Renal cortical epithelial cell (primary cell): ENCODE results near the gene NECTIN1. TPM values are rescaled to one million over a fixed set of nuclear protein-coding genes. Genes with fewer than 3 reads are reported as not detected.

Experiments used
- DNase-seq: peaks from one replicate; pipeline ENCODE4 v3.0.0-alpha.2; 2011; ENCODE audit warnings: low read depth
- total RNA-seq: library from RNA; depleted of rRNA; stranded (reverse); fragments of >200 nt; gene quantifications from 2 replicates; pipeline ENCODE4 v1.2.3, GENCODE V29; 2014

Gene NECTIN1
- total RNA-seq, 1 donor from 2014 or later = 4.7 TPM

DNA sequence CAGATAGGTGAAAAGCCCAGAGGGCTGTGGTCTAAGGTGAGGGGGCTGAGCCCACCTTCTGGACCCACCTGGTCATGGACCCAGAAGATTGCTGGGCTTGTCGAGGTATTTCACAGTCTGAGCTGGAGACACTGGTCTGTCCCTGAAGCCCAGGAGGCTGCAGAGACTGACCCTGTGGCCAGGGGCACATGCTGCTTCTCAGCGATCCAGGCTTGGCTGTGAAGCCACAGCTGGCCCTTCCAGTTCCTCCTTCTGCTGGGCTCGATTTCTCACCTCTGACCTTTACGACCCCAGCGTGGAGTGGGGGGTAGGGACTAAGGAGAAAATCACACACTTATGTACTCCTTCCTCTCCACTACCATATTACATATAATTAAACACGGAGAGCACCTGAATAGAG lies 88.5 kb downstream of the NECTIN1 start:
- DNase-seq = no peak

DNA sequence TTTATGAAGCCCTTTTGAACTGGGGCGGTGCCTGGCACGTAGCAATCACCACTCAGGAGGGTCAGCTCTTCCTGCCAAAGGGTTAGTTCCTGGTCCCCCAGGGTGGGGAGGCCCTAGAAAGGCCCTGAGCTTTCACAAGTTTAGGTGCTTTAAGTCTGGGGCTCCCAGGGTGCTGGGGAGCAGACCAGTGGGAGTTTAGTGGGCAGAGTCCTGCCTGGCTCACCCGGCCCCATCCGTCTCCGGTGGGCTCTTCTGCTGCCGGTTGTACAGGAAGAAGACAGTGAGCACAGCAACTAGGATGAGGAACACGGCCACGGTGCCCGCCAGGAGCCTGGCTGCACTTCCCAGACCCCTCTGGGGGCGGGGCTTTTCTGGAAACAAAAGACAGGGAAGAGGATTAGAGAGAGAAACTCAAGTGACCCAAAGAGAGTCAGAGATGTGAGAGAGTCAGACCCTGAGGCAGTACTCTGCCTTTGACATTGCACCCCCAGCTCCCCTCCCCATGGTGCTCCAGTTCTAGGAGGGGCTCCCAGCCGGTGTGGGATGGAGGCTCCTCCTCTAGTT lies 89.3 kb downstream of the NECTIN1 start:
- DNase-seq = no peak

DNA sequence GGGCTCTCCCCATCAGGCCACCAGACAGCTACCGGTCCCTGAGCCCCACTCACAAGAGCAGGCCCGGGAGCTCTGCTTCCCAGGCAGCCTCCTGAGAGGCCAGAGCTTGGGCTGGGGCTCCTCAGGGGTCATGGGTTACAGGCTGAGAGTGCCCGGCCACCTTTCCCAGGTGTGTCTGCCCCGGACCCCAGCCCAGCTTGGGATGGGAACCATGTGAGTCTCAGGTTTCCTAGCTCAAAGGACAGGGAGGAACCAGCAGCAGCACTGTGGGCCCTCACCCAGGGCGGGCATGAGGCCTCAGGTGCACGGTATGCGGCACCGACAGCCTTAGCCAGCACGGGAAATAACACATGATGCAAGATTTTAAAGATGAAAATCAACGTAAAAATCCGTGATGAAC lies 90.1 kb downstream of the NECTIN1 start:
- no peak for DNase-seq

DNA sequence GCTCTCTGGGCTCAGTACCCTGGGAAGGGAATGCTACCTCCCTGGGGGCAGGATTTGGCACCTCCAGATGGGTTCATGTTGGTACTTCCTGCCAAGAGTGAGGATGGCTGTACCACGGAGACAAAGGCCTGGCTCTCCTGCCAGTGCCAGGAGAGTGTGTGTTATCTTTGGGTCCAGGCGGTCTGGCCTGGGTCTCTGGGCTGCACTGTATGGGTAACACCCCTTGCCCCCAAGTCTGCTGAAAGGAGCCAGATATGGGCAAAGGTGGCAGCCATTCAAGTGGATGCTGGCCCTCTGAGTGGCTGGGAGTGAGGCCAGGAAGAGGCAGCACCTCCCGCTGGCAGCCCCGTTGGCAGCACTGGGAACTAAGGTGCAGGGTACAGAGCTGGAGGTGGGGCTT lies 91.5 kb downstream of the NECTIN1 start:
- DNase-seq = no peak

DNA sequence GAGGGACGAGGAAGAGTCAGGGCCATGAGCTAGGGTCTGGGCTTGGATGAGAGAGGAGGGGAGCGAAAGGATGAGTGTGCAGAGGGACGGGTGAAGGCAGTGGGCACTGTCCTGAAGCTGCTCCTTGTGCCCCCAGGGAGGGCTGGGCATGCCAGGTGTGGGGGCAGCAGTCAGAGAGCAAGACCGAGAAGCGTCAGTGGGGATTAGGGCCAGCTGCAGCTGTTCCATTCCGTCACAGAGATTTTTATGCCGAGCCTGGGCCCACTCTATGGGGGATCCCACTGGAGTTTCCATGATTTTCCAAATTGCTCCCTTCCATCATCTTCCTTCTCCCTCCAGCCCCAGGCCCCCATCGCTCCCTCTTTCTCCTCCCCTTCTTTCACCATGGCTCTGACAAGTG lies 93.2 kb downstream of the NECTIN1 start:
- DNase-seq = no peak

DNA sequence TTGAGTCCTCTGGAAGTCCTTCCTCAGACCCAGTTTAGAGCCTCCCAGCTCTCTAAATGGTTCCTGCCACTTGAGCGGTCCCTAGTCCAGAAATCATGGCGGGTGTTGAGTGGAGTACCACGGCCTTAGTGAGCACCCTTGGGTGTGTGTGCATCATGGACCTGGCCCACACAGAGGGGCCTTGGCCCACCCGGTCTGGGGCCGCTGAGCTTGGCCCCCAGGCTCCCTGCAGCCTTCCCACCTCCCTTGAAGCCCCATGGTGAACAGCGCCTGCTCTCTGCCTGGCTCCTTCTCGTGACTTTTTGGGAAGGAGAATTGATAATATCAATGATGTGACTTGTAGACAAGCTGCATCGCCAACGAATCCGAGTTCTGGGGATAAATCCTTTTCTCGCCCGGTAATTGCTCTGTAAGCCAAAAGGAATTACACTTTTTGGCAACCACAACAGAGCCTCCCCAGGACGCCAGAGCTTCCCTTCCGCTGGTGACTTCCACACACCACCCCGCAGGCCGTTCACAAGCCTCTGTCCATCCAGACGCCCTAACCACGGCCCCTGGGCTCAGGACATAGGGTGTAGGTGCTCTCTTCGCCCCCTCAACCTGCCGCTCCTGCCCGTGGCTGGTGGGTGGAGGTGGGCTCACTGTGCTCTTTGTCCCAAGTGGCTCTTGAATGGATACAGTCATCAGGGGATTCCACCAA lies 93.8 kb downstream of the NECTIN1 start:
- no peak for DNase-seq

DNA sequence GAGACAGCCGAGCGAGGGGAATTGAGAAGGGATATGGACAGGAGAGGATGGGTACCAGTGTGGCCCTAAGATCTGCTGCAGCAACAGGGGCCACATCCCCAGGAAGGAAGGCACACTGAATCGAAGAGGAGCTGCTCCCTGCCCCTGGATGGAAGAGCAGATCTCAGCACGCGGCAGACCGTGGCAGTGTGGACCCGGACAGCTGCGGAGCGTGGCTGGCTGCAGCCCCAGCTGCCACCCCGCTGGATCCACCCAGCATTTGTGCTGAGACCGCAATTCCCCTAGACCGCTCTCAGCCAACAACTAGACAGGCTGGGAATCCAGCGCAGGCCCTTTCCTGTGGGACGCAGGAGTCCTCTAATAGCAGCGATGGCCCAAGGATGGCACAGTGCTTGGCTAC lies 94.7 kb downstream of the NECTIN1 start:
- no peak for DNase-seq

DNA sequence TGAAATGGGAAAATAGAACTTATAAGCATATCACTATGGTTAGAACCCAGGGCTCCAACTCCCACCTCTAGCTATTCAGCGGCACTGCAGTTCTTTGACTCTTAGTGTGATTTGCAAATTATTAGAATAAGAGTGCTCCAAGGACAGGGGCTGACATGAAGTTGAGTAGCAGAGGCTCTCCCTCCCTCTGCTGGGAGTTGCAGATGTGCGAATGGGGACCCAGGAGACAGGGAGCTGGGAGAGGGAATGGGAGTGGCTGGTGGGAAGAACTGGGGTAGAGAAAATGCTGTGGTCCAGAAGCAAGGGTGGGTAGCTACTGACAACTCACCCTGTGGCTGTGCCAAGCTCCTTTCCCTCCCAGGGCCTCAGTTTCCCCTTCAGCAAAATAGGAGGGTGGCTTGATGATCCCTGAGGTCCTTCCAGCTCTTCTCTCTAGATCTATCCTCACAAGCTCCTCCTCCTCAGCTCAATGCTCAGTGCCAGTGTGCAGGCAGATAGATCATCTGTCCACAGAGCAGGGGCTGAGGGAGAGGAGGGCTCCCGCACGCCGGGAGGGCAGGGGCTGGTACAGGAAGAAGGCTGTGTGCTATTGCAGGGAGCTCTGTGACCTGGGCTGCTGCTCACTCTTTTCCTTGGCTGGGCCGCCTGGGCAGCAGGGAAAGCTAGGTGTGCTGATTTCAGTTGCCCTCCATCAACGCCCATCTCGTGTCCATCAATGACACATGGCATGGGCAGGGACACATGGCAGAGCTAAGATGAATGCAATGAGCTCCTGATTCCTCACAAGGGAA lies 99.0 kb downstream of the NECTIN1 start:
- no peak for DNase-seq

DNA sequence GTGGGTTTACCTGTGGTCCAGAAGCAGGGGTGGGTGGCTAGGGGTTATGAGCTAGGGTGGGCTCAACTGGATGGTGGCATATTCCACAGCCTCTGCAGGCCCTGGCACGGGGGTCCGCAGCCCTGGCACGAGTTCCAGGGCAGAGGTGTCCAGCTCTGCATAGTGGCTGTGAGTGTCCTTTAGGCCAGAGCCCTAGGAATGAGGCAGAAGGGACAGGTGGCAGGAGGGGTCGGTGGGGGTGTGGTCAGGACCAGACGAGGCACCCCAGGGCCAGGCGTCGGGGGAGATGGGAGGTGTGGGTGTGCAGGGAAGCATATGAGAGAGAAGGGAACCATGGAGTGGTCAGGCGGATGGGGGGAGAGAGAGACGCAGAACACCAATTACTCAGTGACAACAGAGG lies 99.9 kb downstream of the NECTIN1 start:
- DNase-seq = no peak

DNA sequence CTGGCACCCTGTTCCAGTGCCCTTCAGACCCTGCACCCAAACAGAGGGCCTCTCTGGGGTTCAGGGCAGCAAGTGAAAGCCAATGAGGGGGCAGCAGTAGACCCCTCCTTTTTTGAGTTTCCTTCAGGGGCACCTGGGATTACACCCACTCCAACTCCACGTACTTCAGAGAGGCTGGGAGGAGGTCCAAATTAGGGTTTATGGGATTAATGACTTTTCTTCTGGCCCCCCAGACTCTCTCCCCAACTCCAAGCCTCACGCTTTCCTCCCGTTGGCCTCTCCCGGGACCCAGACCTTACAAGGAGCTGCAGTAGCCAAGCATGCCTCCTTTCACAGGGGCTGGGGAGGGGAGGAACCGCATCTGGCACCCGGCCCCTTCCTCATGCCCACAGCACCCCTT lies 101.7 kb downstream of the NECTIN1 start:
- no peak for DNase-seq

DNA sequence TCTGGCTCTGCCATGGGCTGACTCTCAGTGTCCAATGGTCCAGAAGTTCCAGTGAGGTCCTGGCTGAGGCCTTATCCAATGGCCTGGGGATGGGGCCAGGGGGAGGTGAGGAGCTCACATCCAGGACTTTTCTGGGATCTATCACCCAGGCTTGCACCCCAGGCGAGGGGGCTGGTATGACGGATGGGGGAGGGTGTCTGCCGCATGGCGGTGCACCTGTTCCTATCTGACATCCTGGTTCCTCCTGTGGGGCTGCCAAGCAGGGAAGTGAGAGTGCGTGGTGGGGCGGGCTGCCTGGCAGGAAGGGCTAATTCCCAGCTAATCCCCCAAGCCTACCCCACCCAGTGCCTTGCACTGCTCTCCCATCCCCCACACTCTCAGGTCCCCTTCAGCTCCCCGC lies 102.1 kb downstream of the NECTIN1 start:
- no peak for DNase-seq

DNA sequence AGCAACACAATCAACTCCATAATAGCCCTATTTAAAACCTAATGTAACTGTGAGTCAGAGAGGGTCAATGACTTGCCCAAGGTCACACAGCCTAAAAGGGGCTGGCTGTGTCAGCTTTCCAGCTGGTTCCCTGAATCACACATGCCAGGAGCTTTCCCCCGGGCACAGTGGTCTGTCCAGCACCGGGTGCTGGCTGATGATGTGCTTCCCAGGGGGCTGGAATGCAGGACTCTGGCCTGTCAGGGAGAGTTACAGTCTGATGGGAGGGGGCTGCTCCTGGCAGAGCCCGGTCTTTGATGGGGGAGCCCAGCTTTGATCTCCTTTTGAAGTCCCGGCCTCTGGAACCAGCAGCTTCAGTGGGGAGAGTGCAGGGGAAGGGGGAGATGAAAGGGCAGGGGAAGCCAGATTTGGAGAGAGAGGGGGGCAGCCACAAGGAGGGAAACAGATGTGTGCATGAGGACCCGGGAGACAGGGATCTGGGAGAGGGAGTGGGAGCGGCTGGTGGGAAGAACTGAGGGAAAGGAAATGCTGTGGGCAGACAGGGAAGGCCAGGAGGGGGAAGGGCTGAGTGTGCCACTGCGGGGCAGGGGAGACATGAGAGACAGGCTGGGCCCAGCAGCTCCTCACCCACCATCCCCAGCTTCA lies 102.7 kb downstream of the NECTIN1 start:
- DNase-seq = no peak

DNA sequence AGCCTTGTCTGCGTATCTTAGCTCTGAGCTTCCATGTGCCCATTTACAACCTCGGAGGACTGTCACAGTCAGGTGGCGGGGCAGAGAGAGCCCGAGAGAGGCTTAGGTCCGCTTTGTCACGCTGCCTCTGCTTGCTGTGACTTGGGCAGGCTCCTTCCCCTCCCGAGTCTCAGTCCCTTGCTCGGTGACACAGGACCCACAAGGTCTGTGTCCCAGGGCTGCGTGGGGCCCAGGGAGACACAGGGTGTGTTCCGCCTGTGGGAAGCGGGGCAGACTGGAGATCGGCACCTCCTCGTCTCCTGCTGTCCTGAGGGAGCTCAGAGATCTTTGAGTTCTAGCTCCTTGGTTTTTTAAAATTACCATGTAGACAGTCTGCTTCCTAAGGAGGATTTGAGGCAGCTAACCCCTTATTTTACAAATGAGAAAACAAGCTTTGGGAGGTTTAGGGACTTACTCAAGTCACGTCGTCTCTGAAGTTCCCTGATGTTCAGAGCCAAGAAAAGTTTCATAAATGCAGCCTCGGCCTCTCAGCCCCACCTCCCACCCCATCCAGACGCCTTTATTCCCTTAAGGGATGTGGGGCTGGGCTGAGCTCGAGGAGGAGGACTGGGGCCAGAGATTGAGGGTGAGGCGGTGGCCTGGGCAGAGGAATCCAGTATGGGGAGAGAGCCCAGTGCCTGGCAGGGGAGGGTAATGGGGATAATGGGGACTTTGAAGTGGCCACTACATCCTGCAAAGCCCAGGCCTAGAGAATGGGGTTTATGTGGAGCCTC lies 103.6 kb downstream of the NECTIN1 start:
- DNase-seq = no peak

DNA sequence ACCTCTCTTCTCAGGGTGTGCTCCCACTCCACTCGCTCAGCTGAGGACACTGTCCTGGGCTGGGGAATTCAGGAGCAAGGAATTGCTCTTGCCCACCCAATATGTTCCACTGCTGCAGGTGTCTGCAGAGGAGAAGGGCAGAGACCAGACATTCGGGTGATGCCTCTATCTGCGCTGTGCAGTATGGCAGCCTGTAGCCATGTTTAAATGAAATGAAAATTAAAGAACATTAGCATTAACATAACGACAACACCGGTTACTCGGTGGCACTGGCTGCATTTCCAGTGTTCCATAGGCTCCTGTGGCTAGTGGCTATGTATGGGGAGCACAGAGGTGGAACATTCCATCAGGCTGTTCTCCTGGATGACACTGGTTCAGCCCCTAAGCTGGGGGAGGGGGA lies 104.4 kb downstream of the NECTIN1 start:
- no peak for DNase-seq

DNA sequence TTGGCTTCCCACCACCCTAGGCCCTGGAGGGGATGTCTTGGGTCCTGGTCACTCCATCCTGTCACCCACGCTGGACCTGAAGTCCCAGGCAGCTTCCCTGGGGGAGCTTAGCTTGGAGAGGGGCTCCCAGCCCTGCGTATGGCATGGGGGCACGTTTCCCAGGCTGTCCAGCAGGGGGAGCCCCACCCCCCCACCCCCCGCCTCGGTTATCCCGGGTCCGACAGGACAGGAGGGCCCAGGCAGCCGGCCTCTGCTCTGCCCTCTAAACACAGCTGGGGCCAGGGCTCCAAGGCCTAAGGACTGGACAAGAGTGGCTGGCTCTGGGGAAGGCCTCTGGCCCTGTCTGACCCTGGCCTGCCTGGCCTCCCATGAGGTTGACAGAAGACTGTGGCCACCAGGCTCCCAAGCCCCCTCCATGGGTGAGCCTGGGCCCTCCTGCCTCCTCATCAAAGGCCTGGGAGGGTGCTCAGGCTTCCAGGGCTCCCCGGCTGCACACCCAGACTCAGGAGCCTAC lies 104.8 kb downstream of the NECTIN1 start:
- no peak for DNase-seq

DNA sequence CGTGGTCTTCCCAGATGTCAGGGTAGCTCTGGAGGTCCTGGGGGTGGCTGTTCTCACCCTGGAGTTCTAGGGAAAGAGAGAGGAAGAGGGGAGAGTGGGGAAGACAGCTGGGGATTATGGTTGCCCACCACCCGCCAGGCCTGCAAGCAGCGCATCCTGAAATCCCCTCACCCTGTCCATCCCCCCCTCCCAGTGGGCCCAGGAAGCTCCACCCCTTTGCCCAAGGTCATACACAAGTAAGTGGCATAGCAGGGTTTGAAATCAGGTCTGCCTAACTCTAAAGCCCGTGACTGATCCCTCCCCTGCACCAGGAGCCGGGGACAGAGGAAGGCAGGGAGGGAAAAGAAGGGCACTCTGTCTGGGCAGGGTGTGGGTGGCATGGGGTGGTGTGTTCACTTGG lies 105.3 kb downstream of the NECTIN1 start:
- DNase-seq = no peak

DNA sequence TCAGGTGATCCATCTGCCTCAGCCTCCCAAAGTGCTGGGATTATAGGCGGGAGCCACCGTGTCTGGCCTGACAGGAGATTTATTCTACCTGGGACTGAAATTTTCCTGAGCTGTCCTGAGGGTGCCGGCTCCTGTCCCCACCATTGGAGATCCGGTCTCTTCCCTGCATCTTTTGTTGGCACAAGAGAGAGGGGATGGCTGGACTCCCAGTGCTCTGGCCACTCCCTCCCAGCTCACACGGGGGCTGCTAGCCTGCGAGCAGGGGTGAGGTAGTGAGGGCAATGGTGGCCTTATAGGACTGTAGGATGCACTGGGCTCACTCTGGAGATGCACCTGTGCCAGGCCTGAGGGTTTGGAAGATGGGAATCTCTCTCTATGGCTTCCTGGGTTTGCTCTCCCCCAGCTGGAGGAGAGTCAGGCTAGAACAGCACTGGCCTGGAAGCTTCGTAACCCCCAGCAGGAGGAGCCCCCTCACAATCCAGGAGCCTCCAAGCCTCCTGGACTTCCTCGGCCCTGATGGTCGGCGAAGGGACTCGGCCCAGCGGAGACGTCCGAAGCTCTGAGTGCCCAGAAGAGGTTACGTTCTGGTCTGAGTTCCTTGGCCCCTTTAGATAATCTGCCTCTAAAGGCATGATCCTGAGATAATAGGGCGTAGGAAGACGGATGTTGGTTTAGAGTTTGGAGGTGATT lies 106.4 kb downstream of the NECTIN1 start:
- DNase-seq = no peak

DNA sequence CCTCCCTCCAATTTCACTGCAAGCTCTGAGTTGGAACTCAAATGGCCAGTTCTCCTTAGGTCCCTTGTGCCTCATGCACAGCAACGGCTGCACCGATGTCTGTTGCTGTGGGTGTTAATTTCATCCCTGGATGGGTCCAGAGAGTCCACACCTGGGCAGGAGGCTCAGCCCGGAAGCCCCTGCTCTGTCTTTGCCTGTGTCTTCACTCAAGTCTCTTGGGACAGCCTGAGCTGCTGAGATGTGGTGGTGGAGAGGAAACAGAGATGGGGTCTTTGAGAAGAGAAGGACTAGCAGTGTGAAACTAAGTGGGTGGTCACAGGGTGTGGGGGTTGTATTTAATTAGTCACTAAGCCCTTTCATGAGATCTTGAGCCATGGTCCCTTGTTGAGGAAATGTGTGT lies 109.3 kb downstream of the NECTIN1 start:
- no peak for DNase-seq

DNA sequence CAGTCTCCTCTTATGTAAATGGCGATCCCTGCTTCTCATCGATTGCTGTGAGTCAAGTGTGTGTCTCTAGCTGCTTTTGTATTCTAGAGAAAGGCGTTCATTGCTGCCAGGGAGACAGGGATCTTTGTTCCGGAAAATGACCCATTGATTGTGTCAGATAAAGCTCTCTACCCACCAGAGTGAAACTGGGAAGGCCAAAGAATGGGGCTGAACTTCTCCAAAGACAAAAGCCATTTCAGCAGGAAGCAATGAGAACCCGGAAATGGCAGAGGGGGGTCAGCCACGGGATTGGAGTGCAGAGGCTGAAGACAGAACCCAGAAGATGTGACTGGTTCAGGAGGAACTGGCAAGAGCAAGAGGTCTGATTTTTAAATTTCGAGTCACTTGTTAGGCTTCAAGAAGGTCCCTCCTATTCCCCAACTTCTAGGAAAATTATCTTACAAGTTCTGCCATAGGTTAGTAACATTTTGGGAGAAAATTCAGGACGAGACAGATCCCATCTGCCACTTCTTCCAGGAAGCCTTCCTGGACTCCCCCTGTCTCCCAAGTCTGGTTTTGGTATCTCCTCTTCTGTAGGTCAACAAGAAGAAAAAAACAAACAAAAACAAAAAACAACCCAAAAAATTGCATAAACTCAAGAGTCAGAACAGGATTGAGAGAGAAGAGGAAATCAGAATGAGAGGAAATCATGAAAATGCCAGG lies 110.6 kb downstream of the NECTIN1 start:
- no peak for DNase-seq

DNA sequence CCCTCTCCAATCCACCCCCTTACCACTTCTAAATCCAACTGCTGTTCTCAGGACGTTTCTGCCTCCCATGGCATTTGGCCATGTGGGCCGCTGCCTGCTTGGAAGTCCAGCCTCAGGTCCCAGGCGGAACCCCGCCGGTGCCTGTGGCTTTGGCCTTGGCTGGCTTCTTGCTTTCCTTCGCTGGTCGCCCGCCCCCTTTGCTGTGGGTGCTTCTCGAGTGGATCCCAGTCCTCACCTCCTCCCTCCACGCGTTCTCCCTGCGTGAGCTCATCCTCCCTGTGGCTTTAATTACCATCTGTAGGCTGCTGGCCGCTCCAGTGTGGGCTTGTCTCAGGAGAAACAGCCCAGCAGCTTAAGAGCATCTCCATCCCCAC lies 111.7 kb downstream of the NECTIN1 start:
- DNase-seq = no peak
